A673 (cell line): ENCODE data around the gene PAPSS1.

Source experiments
- EZH2 ChIP-seq: fragments of 200-600 bp; sonication (generic); IDR thresholded peaks from 2 replicates; pipeline ENCODE4 v1.6.1; 2017; ENCODE audit warnings: borderline replicate concordance, low read depth, mild to moderate bottlenecking, mixed read lengths, antibody characterized with exemption, low read length; ENCODE audit not compliant: poor library complexity, severe bottlenecking
- TF ChIP-seq, protein P1 (sequence below): fragments of 300-800, 200-600 bp; sonication (generic); conservative IDR thresholded peaks from 2 replicates; pipeline ENCODE4 v1.5.1; 2017; ENCODE audit warnings: low read depth, mild to moderate bottlenecking, antibody characterized with exemption, low read length, moderate library complexity, mixed read lengths

DNA sequence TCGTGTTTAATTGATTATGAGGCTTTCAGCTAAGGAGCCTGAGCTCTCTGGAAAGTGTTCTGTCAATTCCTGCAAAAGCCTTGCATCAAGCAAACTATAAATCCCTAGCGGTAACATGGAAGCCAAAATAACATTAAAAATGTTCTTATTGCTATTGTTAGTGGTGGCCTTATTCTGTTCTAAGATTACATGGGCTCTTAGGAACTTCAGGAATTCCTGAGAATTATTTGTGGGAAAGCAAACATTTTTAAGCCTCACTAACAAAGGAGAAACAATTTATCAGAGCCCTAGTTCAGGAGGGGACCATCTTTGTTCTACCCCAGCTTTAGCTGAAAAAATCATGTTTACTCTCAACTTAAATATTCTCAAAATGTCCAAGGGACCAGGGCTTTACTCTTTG, 119.6 kb downstream of the PAPSS1 start:
- TF ChIP-seq, protein P1, sequence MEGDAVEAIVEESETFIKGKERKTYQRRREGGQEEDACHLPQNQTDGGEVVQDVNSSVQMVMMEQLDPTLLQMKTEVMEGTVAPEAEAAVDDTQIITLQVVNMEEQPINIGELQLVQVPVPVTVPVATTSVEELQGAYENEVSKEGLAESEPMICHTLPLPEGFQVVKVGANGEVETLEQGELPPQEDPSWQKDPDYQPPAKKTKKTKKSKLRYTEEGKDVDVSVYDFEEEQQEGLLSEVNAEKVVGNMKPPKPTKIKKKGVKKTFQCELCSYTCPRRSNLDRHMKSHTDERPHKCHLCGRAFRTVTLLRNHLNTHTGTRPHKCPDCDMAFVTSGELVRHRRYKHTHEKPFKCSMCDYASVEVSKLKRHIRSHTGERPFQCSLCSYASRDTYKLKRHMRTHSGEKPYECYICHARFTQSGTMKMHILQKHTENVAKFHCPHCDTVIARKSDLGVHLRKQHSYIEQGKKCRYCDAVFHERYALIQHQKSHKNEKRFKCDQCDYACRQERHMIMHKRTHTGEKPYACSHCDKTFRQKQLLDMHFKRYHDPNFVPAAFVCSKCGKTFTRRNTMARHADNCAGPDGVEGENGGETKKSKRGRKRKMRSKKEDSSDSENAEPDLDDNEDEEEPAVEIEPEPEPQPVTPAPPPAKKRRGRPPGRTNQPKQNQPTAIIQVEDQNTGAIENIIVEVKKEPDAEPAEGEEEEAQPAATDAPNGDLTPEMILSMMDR: no peak
- TF ChIP-seq EZH2: no peak
